ENCODE measurements around the gene PRR16.

Gene PRR16

DNA sequence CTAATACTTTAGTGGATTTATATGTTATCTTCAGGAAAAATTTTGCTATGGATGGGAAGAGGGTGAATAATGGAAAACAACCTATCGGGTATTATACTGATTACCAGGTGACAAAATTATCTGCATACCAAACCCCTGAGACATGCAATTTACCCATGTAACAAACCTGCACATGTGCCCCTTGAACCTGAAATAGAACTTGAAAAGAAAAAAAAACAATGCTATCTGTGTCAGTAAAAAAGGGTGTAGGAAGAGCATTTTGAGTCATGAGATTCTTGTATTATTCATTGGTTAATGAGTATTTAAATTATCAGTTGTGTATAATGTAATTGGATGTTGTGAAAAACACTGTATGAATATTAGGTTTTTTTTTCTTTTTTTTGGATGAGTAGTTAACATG is 75.4 kb downstream of the PRR16 start:
- no peak overlapping the region for H3K4me3 ChIP-seq (ENCODE audit: low read depth, low read length)
- no peak for DNase-seq (ENCODE audit: low read depth)
- TF ChIP-seq, protein P1, sequence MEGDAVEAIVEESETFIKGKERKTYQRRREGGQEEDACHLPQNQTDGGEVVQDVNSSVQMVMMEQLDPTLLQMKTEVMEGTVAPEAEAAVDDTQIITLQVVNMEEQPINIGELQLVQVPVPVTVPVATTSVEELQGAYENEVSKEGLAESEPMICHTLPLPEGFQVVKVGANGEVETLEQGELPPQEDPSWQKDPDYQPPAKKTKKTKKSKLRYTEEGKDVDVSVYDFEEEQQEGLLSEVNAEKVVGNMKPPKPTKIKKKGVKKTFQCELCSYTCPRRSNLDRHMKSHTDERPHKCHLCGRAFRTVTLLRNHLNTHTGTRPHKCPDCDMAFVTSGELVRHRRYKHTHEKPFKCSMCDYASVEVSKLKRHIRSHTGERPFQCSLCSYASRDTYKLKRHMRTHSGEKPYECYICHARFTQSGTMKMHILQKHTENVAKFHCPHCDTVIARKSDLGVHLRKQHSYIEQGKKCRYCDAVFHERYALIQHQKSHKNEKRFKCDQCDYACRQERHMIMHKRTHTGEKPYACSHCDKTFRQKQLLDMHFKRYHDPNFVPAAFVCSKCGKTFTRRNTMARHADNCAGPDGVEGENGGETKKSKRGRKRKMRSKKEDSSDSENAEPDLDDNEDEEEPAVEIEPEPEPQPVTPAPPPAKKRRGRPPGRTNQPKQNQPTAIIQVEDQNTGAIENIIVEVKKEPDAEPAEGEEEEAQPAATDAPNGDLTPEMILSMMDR (IDR thresholded peaks at IDR 0.05; ENCODE audit: low read depth, low read length): no peak
- TF ChIP-seq POLR2A (IDR thresholded peaks at IDR 0.05; ENCODE audit: extremely low read depth, insufficient read length): no peak
- TF ChIP-seq MYC (IDR thresholded peaks at IDR 0.05; ENCODE audit: low read depth, low read length): no peak
- TF ChIP-seq, protein P2, sequence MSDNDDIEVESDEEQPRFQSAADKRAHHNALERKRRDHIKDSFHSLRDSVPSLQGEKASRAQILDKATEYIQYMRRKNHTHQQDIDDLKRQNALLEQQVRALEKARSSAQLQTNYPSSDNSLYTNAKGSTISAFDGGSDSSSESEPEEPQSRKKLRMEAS (IDR thresholded peaks at IDR 0.05; ENCODE audit: low read depth, low read length): no peak

DNA sequence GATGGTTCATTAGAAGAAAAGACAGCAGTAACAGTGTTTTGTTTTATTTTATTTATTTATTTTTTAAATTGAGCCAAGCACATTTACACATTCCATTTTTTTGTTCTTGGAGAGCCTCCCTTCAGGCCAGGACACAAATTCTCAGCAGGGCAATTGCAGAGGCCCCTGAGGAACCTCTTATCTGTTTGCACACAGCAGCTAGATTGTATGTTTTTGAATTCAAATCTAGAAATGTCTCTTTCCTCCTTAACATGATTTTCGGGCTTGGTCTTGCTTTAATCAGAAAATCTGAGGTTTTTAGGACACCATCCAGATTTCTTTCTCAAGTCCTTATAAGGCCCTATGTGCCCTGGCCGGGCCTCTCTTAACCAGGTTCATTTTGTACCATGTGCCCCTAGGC is 76.0 kb downstream of the PRR16 start:
- TF ChIP-seq MYC (IDR thresholded peaks at IDR 0.05; ENCODE audit: low read depth, low read length): no peak
- TF ChIP-seq, protein P2 (IDR thresholded peaks at IDR 0.05; ENCODE audit: low read depth, low read length): no peak
- TF ChIP-seq, protein P1 (IDR thresholded peaks at IDR 0.05; ENCODE audit: low read depth, low read length): no peak
- TF ChIP-seq POLR2A (IDR thresholded peaks at IDR 0.05; ENCODE audit: extremely low read depth, insufficient read length): no peak
- H3K4me3 ChIP-seq (ENCODE audit: low read depth, low read length): no peak overlapping the region
- DNase-seq (ENCODE audit: low read depth): no peak

DNA sequence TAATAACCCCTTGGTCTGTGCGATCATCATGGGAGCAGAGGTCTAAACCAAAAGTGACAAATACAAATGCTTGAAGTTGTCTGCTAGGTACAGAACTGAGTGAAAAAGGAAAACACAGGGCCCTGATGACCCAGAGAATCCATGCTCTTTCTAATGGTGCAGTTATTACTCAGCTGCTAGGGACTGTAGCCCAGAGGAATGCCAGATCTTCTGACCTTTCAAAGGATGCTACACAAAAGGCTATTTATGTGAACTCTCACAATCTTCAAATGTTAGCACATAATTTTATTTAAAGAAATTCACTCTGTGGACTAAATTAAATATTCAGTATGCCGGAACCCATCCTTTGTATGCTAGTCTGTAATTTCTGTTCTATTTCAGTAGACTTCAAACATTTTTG is 79.9 kb downstream of the PRR16 start:
- no peak for DNase-seq (ENCODE audit: low read depth)
- TF ChIP-seq POLR2A (IDR thresholded peaks at IDR 0.05; ENCODE audit: extremely low read depth, insufficient read length) (no peak), MYC (IDR thresholded peaks at IDR 0.05; ENCODE audit: low read depth, low read length) (no peak)
- TF ChIP-seq, protein P2 (IDR thresholded peaks at IDR 0.05; ENCODE audit: low read depth, low read length): no peak
- TF ChIP-seq, protein P1 (IDR thresholded peaks at IDR 0.05; ENCODE audit: low read depth, low read length): no peak
- no peak overlapping the region for H3K4me3 ChIP-seq (ENCODE audit: low read depth, low read length)

DNA sequence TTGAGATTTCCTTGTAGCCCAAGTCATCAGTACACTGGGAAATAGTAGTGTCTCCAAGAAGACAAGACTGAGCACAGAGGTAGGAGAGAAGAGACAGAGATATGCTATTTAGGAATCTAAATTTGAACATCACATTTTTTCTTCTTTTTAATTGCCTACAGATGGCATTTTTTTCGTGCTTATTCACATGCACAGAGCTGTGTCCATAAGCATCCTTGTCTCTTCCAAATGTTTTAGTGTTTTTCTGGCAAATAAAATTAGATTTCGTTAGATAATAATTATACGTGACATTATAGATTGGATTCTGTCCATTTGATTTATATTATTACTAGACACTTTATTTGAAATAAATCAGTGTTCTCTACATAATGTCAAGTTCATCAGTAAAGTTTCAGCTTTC is 80.9 kb downstream of the PRR16 start:
- TF ChIP-seq, protein P2 (IDR thresholded peaks at IDR 0.05; ENCODE audit: low read depth, low read length): no peak
- TF ChIP-seq MYC (IDR thresholded peaks at IDR 0.05; ENCODE audit: low read depth, low read length): no peak
- TF ChIP-seq, protein P1 (IDR thresholded peaks at IDR 0.05; ENCODE audit: low read depth, low read length): no peak
- no peak for DNase-seq (ENCODE audit: low read depth)
- H3K4me3 ChIP-seq (ENCODE audit: low read depth, low read length): no peak overlapping the region

DNA sequence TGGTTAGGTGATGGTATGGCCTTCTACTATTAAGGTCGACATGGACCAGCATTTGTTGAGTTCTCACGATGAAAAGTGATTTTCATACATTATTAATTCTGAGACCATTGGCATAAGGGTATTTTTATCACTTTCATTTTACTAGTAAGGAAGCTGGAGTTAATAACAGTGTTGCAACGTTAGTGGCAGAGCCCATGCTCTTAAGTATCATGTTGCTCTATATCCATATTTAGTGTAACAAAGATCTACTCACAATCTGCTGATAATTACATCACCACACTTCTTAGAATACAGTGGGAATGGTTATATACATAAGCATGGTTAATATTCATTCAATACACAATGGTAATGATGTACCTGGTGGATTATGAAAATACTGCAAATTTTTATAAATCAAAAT is 81.9 kb downstream of the PRR16 start:
- no peak for DNase-seq (ENCODE audit: low read depth)
- no peak for TF ChIP-seq POLR2A (IDR thresholded peaks at IDR 0.05; ENCODE audit: extremely low read depth, insufficient read length)
- TF ChIP-seq, protein P1 (IDR thresholded peaks at IDR 0.05; ENCODE audit: low read depth, low read length): no peak
- TF ChIP-seq, protein P2 (IDR thresholded peaks at IDR 0.05; ENCODE audit: low read depth, low read length): no peak
- TF ChIP-seq MYC (IDR thresholded peaks at IDR 0.05; ENCODE audit: low read depth, low read length): no peak
- no peak overlapping the region for H3K4me3 ChIP-seq (ENCODE audit: low read depth, low read length)

DNA sequence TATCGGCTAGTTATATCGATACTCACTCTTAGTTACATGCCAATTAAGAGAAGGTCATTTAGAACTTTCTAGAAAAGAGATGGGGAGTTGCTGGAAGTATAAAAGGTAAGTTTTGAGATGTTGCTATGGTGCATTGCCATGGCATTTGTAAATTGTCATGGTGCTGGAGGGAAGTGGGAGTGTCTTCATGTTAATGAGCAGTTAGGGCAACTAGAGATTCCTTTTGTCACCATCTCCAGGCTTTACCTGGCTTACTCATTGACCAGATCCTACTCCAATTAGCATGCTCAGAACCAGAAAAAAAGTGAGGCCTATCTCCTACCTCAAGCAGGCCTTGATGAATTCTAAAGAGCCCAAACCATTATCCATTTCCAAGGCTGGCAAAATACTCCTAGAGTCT is 82.8 kb downstream of the PRR16 start:
- no peak for TF ChIP-seq POLR2A (IDR thresholded peaks at IDR 0.05; ENCODE audit: extremely low read depth, insufficient read length)
- TF ChIP-seq, protein P2 (IDR thresholded peaks at IDR 0.05; ENCODE audit: low read depth, low read length): no peak
- TF ChIP-seq, protein P1 (IDR thresholded peaks at IDR 0.05; ENCODE audit: low read depth, low read length): no peak
- no peak for TF ChIP-seq MYC (IDR thresholded peaks at IDR 0.05; ENCODE audit: low read depth, low read length)
- no peak overlapping the region for H3K4me3 ChIP-seq (ENCODE audit: low read depth, low read length)
- no peak for DNase-seq (ENCODE audit: low read depth)
